ENCODE measurements around the gene CCNY.
A peak's percentile ranks its signal among the peaks of the same experiment; 100 is the strongest.

The CCNY gene

DNA sequence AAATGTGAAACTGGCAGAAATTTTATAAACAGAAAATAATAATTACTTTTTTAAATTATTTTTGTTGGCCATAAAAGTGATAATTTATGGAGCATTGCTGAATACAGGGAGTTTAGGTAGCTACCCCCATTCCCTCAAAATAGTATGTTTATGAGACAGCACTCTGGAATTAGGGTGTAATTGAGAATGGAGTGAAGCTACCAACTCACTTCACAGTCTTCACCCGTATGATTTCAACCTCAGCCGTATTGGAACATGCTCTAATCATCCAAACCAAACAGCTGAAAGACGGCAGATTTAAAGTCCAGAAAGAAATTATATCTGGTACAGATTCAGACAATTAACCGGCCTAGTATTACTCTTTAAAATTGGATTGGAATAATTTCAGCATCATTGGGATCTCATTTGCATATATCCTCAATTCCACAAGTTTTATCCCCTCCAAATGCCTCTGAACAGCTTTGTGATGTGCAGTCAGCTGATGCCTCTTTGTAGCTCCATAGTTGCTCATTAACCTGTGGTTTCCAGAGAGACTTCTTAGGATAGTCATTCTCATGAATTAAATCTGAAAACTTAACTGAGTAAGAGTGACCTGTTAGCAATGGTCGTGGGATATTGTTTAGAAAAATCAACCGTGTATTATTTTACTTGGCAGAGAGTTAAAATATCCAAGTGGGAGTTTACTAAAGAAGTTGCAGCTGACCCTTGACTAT, 209.7 kb downstream of the CCNY start:
- DNase-seq (ENCODE audit: low read depth in 1 of 2, low spot score in 1 of 2), result no peak

DNA sequence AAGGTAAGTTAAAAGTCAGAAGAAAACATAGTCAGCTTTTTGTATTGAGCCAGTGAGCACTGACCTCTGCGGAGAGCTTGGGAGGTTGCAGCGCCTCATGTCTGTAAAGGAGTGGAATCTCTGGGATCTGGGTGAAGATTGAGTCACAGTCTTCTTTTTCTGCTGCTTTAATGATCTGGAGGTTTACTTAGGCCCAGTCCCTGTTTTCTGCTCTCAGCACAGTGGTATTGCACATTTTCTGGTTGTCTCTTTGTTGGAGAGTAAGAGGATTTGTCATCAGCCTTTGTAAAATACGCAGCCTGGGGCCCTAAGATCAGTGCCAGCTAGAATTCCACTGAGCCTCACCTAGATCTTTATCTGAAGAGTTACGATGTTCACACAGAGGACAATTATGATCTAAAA, 210.5 kb downstream of the CCNY start:
- no peak for DNase-seq (ENCODE audit: low read depth in 1 of 2, low spot score in 1 of 2)

DNA sequence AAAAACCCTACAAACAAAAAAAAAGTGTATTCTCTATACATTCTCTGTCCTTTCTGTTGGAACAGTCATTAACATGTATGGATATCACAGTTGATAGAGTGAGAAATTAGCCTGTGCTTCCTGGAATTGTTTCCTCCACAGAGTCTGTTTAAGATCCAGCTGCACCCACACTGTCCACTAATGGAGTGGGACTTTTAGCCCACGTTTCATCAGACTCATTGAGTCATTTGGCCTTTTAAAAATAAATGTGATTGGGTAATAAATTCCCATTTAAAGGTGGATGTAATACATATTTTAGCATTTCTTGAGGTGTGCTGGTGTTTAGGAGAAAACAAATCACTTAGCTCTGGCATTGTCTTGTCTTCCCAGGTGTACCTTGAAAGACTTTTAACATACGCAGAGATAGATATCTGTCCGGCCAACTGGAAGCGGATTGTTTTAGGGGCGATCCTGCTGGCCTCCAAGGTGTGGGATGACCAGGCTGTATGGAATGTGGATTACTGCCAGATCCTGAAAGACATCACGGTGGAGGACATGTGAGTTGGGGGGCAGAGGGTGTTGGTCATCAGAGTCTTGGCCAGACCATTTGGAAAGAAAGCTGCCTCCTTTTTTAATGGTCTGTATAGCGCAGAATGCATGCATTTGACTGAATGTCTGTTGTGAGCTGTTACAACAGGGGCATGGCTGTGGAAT, 216.5 kb downstream of the CCNY start:
- no peak for DNase-seq (ENCODE audit: low read depth in 1 of 2, low spot score in 1 of 2)

DNA sequence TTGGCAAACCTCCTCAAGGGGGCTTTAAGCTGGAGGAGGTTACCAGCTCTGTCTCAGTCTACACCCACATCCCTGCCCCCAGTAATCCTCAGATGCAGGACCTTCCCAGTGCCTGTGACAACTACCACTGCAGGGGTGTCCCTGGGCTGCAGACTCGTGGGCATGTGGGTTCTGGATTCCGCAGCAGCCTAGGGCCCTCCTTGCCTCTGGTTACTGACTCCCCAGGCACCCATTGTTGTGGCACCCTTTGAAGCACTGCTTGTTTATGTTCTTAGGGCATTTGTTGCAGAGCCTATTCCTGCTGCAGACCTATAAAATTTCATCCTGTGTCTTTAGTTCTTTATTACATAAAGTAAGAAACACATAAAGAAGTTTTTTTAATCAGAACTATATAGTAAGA, 217.7 kb downstream of the CCNY start:
- no peak for DNase-seq (ENCODE audit: low read depth in 1 of 2, low spot score in 1 of 2)

DNA sequence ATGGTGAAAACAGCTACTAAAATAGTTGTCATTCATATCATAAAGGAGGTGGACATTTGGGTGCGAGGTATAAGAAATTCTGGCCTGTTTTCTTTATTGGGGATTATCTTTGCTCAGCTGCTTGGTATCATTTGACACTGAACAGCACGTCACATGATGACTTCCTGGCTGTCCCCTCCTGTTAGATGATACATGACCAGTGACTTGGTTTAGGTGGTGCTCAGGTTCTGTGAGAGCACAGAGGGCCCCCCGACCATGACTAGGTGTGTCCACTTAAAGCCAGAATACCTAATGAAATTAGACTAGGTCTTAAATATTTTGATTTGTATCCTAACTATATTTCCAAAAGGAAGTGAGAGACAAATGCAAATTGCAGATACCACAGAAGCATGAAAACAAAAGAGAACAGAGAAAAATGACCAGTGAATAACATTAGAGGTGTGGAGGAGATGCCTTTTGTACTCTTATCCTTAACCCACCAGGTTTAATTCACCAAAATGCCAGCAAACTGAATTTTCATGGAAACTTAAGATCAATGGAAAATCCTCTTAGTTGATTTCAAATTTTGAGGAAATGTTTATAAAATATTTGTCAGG, 218.2 kb downstream of the CCNY start:
- no peak for DNase-seq (ENCODE audit: low read depth in 1 of 2, low spot score in 1 of 2)

DNA sequence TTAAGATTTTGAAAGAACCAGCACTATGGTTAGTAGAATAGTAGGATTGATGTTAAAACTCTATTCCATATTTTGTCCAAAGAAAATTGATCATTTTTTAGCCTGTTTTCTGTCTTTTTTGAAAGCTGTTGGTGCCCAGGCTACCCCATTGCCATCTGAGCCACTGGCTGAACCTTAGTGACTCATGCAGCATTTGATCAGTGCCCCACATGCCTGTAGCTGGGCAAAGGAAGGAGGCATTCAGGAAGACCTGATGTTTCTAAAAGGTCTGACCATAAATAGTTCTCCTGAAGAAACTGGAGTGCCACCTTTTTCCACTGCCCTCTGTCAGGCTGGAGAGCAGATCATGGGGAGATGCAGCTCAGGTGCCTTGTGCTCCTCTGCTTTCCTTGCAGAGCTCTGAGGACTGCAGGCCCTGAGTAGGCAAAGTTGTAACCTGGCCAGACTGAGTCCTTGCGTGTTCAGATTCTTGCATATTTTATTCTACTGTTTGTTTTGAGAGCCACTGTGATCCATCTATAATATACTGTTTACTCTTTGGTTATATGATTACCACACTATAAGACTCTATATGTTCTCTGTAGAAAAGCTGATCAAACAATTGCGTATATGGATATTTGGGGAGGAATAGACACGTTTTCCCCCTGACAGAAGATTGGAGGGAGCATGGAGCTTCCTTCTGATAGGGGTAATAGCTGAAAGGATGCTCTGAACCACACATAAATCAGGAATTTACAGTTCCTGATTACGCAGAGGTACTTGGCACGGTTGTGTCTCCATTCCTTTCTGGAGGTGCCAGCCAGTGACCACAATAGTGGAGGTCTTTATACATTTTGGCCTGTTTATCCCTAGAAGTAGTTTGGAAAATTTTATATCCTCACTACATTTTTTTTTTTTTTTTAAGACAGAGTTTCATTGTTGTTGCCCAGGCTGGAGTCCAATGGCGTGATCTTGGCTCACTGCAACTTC, 219.9 kb downstream of the CCNY start:
- no peak for DNase-seq (ENCODE audit: low read depth in 1 of 2, low spot score in 1 of 2)

DNA sequence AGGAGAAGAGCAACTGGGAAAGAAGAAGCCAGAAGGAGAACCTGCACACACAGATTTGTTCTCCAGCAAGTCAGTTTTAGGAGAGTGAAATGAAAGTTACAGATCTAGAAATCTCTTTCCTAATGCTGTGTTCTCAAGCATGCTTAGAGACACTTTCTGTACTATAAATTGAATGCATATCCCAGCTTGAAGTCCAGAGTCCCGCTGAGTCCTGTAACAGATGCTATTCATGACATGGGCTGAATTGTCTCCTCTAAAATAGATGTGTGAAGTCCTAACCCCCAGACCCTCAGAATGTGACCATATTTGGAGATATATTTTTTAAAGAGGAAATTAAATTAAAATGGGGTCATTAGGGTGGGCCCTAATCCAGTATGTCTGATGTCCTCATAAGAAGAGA, 222.0 kb downstream of the CCNY start:
- DNase-seq (ENCODE audit: low read depth in 1 of 2, low spot score in 1 of 2), result no peak

DNA sequence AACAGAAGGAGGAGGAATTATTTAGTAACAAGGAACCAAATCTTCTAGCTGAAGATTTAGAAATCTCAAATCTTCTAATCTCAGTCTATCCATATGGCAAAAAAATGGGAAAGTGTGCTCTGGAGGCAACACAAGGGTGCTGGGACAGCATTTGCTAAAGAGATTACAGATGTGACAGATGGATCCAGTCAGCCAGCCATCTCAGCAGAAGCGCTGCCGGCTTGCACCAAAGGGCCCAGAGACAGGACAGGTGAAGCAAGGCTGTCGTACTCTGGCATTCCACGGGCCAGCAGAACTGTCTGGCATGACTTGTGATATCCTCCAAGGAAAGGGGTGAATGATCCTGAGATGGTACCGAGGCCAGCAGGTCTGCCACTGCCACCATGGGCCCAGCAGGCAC, 223.1 kb downstream of the CCNY start:
- no peak for DNase-seq (ENCODE audit: low read depth in 1 of 2, low spot score in 1 of 2)

DNA sequence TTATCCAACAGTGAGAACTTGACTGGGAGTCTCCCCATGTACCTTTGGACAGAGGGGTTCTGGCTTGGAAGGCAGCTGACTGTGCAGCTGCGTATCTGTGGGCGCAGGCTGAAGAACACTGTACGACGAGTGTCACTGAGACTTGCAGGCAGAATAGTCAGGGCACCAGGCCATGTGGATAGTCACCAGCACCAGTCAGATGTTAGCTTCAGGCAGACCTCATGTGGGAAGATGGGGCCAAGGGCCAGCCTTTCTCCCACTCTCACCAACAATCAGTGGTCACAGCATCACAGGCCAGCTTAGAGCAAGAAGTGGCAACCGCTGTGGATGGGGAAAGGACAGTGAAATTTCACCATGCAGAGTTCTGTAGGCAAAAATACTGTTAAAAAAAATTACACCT, 225.4 kb downstream of the CCNY start:
- no peak for DNase-seq (ENCODE audit: low read depth in 1 of 2, low spot score in 1 of 2)

DNA sequence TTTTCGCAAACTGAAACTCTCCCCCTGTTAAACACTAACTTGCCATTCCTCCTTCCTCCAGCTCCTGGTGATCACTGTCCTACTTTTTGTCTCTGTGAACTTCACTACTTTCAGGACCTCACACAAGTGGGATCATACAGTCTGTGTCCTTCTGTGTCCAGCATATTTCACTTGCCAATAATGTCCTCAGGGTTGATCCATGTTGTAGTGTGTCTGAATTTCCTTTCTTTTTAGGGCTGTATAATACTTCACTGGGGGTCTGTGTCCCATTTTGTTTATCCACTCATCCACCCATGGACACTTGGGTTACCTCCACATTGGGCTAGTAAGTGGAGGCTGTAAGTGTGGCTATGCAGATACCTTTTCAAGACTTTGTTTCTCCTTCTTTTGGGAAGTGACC, 226.1 kb downstream of the CCNY start:
- no peak for DNase-seq (ENCODE audit: low read depth in 1 of 2, low spot score in 1 of 2)

DNA sequence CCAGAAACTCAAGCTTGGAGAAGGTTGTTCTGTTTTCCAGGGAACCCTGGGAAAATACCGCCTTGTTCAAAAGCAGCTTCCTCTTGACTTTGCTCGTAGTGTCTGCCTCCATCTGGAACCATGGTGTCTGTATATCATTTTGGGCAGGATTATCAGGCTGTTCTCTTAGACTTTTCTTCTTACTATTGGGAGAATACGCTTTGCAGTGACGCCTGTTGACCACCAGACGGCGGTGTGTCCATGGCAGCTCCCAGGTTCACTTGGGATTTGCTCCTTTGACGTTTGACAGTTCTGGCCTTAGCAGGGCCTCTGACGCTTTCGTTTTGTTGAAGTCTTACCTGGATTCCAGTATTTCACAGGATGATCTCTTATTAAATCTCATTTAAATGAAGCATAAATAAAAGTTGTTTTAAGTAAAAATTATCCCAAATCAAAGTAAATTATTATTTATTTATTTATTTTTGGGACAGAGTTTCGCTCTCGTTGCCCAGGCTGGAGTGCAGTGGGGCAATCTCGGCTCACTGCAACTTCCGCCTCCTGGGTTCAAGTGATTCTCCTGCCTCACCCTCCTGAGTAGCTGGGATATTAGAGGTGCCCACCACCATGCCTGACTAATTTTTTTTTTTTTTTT, 227.1 kb downstream of the CCNY start:
- peak in 1 of 2 donors; percentile 22 for DNase-seq (ENCODE audit: low read depth in 1 of 2, low spot score in 1 of 2)

DNA sequence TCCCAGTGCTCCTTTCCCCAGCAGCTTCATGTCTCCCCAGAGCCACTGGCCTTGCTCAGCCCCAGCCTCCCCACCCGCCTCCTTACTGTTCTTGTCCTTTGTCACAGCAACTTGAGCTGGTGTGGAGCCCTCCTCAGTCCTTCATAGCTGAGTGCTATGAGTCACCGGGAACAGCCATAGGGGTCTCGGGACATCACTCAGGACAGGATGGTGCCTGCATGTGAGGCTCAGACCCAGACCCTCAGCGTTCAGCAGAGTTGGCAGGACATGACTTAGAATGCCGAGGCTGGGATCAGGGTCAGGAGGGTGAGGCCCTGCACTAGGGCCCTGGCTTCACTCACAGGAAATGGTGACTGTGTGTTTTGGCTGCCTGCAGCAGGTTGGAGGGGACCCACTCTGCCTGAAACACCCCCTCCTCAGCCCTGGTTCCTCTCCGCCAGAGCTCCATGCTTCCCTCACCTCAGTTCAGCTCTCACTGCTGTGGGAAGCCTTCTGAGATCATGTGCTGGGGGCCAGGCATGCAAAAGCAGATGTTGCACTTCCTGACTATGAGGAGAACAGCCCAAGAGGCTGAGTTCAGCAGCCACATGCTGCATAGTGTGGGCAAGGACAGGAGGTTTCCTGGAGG, 228.1 kb downstream of the CCNY start:
- DNase-seq (ENCODE audit: low read depth in 1 of 2, low spot score in 1 of 2), result no peak

DNA sequence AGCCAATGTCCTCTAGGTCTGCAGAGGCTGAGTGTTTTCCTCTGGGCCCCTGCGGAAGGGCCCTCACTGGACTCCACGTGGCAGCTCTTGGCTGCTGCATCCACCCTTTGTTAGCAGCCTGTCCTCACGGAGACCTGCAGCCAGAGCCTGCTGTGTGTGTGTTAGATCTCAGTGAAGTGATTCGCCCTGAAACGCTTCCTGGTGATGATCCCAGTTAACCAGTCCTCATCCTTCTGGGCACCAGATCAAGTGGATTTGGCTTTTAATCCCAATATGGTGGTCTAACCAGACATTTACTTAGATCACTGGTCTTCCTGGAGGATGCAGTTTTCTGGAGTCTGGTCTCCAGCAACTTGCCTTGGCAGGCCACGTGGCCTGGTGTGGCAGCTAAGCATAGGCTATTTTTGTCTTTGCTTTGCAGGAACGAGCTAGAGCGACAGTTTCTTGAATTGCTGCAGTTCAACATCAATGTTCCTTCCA, 229.3 kb downstream of the CCNY start:
- DNase-seq (ENCODE audit: low read depth in 1 of 2, low spot score in 1 of 2), result no peak

DNA sequence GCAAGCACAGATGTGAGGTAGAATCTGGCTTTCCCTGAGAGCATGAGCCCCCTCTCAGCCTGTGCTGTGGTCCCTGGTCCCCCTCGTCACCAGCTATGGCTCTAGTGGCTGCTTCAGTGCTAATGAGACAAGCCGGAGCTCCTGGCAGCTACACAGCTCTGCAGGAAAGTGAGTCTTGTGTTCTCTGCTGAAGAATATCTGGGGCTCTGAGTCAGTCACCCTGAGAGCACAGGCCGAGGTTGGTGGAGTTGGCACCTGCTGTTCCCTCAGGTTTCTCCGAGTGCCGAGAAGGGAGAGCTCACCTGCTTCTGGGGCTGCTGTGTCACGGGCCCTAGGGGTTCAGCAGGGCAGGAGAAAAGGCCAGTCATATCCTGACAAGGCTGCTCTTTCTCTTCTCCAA, 231.6 kb downstream of the CCNY start:
- DNase-seq (ENCODE audit: low read depth in 1 of 2, low spot score in 1 of 2), result no peak

DNA sequence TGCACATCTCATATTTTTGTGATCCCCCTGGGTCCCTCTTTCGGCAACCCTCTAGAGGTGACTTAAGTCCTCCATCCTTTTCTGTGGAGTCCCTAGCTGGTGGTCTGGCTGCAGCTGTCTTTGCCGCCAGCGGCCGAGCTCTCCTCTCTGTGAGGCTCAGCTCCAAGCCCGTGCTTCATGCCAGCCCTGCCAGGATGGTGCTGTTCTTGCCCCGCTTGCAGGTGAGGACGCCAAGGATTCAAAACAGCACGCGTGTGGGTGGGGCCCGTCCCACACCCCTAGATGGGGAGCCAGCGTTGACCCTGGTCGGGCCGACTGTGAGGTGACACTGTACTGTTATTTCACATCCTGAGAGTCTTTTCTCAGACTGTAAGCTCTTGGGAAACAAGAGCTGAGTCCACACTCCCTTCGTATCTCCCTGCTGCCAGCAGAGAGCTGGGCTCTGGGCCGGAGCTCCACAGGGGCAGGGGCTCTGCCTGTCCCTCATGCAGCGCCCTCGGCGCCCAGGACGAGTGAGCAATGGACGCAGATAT, 232.2 kb downstream of the CCNY start:
- no peak for DNase-seq (ENCODE audit: low read depth in 1 of 2, low spot score in 1 of 2)

DNA sequence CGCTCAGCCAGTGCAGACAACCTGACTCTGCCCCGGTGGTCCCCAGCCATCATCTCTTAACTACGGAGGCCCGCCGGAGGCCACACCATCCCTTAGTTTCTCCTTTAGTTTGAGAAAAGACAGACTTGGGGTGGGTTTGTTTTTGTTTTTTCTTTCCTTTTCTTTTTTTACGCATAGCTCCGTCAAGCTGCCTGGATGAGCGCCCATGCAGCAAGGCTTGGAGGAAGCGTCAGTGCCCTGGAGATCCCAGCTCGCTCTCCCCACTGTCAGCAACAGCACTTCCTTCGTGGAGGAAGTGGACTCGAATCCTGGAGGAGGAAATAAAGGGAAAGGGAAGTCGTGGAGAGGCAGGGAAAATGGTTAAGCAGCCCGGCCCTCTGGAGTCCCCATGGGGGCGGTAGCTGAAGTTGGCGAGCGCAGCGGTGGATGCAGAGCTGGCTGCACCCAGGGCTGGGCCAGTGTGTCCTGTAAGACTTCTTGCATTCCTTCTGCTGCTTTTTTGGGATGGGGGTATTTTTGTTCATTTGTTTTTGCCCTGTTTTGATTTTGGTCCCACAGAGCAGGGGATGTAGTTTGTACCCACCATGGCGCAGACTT, 232.9 kb downstream of the CCNY start:
- no peak for DNase-seq (ENCODE audit: low read depth in 1 of 2, low spot score in 1 of 2)

DNA sequence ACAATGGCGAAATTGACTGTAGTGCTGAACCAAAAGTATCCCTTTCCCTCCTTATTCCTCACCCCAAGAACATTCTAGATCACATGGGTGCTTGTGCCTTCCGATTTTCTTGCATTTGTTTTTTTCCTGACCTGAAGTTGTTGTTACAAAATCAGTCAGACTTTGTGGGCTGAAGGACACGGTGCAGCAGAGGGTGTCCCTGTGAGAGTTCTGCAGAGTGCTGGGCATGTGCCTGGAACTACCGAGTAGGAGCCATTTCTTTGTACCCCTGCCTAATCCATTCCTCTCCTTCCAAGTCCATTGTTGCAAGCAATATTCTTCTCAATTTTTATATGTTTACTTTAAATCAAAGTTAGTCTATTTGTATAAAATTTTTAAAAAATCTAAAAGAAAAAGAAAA, 233.5 kb downstream of the CCNY start:
- DNase-seq (ENCODE audit: low read depth in 1 of 2, low spot score in 1 of 2), result no peak

DNA sequence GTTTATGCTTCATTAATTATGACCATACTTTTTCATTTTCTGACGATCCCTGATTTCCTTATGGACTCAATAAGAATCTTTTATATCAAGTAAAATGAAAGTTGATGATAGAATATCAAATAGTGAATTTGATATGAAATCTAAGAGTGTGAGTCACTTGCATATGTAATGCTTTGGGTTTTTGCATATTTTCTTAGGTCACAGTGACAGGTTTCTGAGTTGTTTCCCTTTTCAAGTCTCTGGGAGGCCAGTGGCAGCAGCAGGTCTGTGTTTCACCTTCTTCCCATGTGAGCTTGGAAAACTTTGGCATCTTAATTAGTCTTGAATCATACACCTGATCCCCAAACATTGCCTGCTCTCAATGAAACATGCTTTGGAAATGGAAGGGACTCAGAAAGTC, 234.1 kb downstream of the CCNY start:
- DNase-seq (ENCODE audit: low read depth in 1 of 2, low spot score in 1 of 2), result no peak

DNA sequence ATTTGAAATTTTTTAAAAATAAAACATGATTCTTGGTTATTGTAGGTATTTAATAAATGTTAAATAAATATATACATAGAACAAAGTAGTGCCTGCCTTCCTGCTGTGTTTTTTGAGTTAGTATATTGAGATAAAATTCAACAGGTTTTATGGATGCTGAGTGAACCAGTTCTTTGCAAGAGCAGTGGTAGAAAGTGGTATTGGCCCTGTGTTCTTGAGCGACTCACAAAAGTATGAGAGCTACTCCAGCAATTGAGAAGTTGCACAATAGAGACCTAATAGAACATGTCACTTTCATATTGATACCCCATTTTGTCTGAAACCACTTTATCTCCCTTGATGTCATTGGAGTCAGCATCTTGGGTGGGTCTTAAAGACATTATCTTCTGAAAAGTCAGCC, 236.3 kb downstream of the CCNY start:
- no peak for DNase-seq (ENCODE audit: low read depth in 1 of 2, low spot score in 1 of 2)

DNA sequence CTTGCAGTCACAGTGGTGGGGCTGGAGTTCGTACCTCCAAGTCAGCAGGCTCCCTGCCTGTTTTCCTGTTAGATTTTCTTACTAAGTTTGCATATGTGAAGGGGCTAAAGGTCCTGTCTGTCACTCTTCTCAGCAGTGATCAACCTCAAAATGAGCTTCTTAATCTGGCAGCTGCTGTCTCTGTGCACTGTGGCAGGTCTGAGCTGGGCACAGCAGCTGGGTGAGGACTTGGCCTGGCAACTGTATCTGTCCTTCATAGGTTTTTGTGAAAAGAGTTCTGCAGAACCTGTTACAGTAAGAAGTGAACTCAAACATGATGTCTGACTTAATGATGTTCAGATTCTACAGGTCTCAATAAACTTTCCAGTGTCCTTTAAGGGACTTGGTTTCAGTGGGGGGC, 237.5 kb downstream of the CCNY start:
- no peak for DNase-seq (ENCODE audit: low read depth in 1 of 2, low spot score in 1 of 2)
